B cell (primary cell): ENCODE results near the gene FEM1B. TPM values are rescaled to one million over a fixed set of nuclear protein-coding genes. Genes with fewer than 3 reads are reported as not detected.

Source experiments
- ATAC-seq: fragments of 200-7000 bp; cut with Tn5 transposase; one replicate; pipeline ENCODE4 v1.10.0; 2021; ENCODE audit warnings: low read depth, mild to moderate bottlenecking, moderate number of reproducible peaks, moderate library complexity
- CTCF ChIA-PET: fragments of 350-600 bp; sonication (Branson Sonifier 250); formaldehyde crosslinking; loops from one replicate; lab custom pipeline; 2021; ENCODE audit warnings: antibody characterized with exemption, inconsistent platforms; lab: Charles Lee
- POLR2A ChIA-PET: fragments of 350-600 bp; sonication (Branson Sonifier 250); formaldehyde crosslinking; loops from one replicate; lab custom pipeline; 2021; ENCODE audit warnings: antibody characterized with exemption; lab: Charles Lee
- DNase-seq: peaks from one replicate; pipeline ENCODE4 v3.0.0; 2013
- H2AFZ ChIP-seq: 2 replicates; pipeline ENCODE4 v1.6.1; 2012; ENCODE audit warnings: mild to moderate bottlenecking, low read depth, low read length; ENCODE audit not compliant: insufficient read depth, poor library complexity, severe bottlenecking
- H3K27ac ChIP-seq, 2 donors: 1 replicate in 1 of 2; 2 replicates in 1 of 2; pipeline ENCODE4 v1.5.1; 2012 to 2013; ENCODE audit warnings: low read length in 2 of 2, mild to moderate bottlenecking in 2 of 2, moderate library complexity in 1 of 2
- H3K27me3 ChIP-seq, 4 experiments: fragments of 200-600 bp in 1 of 4; sonication (generic) in 1 of 4; replicated peaks in 1 of 4; 1 replicate in 2 of 4; 2 replicates in 2 of 4; pipeline versions ENCODE4 v1.6.1 to v1.7.0; 2013 to 2016; ENCODE audit warnings: low read length in 3 of 4, mild to moderate bottlenecking in 2 of 4, mixed read lengths in 1 of 4, moderate library complexity in 1 of 4; ENCODE audit not compliant: insufficient read depth in 4 of 4, control insufficient read depth in 3 of 4; ENCODE audit errors: control extremely low read depth in 1 of 4
- H3K36me3 ChIP-seq, 2 experiments: replicated peaks in 1 of 2; 1 replicate in 1 of 2; 2 replicates in 1 of 2; pipeline versions ENCODE4 v1.6.1 to v1.7.1; 2013; ENCODE audit warnings: low read length in 1 of 2; ENCODE audit not compliant: insufficient read depth in 2 of 2, control insufficient read depth in 1 of 2; ENCODE audit errors: control extremely low read depth in 1 of 2, extremely low read depth in 1 of 2
- H3K4me1 ChIP-seq, 2 donors: fragments of 200-600 bp in 1 of 2; sonication (generic) in 1 of 2; 1 replicate in 1 of 2; 2 replicates in 1 of 2; pipeline versions ENCODE4 v1.5.1 to v1.6.1; 2013 to 2017; ENCODE audit warnings: low read length in 2 of 2; ENCODE audit not compliant: control insufficient read depth in 2 of 2, insufficient read depth in 2 of 2
- H3K4me2 ChIP-seq: replicated peaks from 2 replicates; pipeline ENCODE3; 2012; ENCODE audit warnings: mild to moderate bottlenecking, low read depth, low read length; ENCODE audit not compliant: poor library complexity, severe bottlenecking
- H3K4me3 ChIP-seq, 5 experiments: fragments of 200-600 bp in 1 of 5; sonication (generic) in 1 of 5; 1 replicate in 3 of 5; 2 replicates in 2 of 5; pipeline versions ENCODE4 v1.5.1 to v1.7.0; 2011 to 2016; ENCODE audit warnings: low read length in 4 of 5, mild to moderate bottlenecking in 4 of 5, low read depth in 2 of 5, control low read depth in 1 of 5, moderate library complexity in 1 of 5; ENCODE audit not compliant: insufficient read depth in 1 of 5; ENCODE audit errors: control extremely low read depth in 1 of 5, extremely low read depth in 1 of 5
- H3K79me2 ChIP-seq: fragments of 200-600 bp; sonication (generic); one replicate; pipeline ENCODE4 v1.6.0; 2016; ENCODE audit warnings: low read length; ENCODE audit not compliant: control insufficient read depth, insufficient read depth
- H3K9ac ChIP-seq: fragments of 200-600 bp; sonication (generic); 2 replicates; pipeline ENCODE4 v1.6.1; 2017; ENCODE audit warnings: mild to moderate bottlenecking, low read length, moderate library complexity
- H3K9me3 ChIP-seq, 3 donors: one replicate each; pipeline versions ENCODE4 v1.6.1 to v1.7.1; 2013; ENCODE audit warnings: low read length in 2 of 3; ENCODE audit not compliant: control insufficient read depth in 2 of 3, insufficient read depth in 1 of 3; ENCODE audit errors: control extremely low read depth in 1 of 3
- H4K20me1 ChIP-seq: 2 replicates; pipeline ENCODE4 v1.6.0; 2012; ENCODE audit warnings: mild to moderate bottlenecking, low read length; ENCODE audit not compliant: insufficient read depth, control insufficient read depth, poor library complexity, severe bottlenecking
- H3K27ac Mint-ChIP-seq: one replicate; pipeline ENCODE4 v1.8.0; 2021; ENCODE audit warnings: mixed read lengths
- H3K27me3 Mint-ChIP-seq: one replicate; pipeline ENCODE4 v1.8.0; 2021; ENCODE audit warnings: mixed read lengths
- H3K4me1 Mint-ChIP-seq: one replicate; pipeline ENCODE4 v1.8.0; 2021; ENCODE audit warnings: mixed read lengths
- H3K4me3 Mint-ChIP-seq: one replicate; pipeline ENCODE4 v1.8.0; 2021; ENCODE audit warnings: mixed read lengths
- H3K9me3 Mint-ChIP-seq: one replicate; pipeline ENCODE4 v1.8.0; 2022; ENCODE audit warnings: mixed read lengths; ENCODE audit not compliant: insufficient read depth
- CTCF ChIP-seq: fragments of 200-600 bp; IDR thresholded peaks from one replicate; pipeline ENCODE4 v1.8.0; 2022; ENCODE audit warnings: antibody characterized with exemption, mild to moderate bottlenecking
- EZH2 ChIP-seq: IDR thresholded peaks from 2 replicates; pipeline ENCODE4 v1.6.1; 2012; ENCODE audit warnings: borderline replicate concordance, low read depth, mild to moderate bottlenecking, moderate library complexity, low read length; ENCODE audit not compliant: insufficient read depth, poor library complexity, severe bottlenecking
- WGBS: methylation state at CpG from one replicate; pipeline ENCODE4 v1.1.5; 2013; ENCODE audit warnings: missing lambda C conversion rate; ENCODE audit not compliant: insufficient coverage; 5-methylcytosine and 5-hydroxymethylcytosine counted together
- intact Hi-C: fragments of 100-400 bp; cut with micrococcal nuclease; formaldehyde crosslinking; loops from one replicate; pipeline ENCODE4 v1.10.0; 2022
- polyA plus RNA-seq: library from polyadenylated mRNA; depleted of rRNA; stranded (reverse); fragments of >200 nt; gene quantifications from 2 replicates; pipeline ENCODE4 v1.2.3, GENCODE V29; 2012
- total RNA-seq, 2 donors: library from RNA; stranded (reverse); fragments of 120-200 nt in 1 of 2; gene quantifications; 1 replicate in 1 of 2; 2 replicates in 1 of 2; pipeline versions ENCODE4 v1.2.3 to v1.2.4, GENCODE V29; 2013 to 2022

Gene FEM1B
- total and polyA plus RNA-seq, 2 donors (not counting 1 experiment from before 2014, with no cell fraction given), result 13.8 to 52.4 TPM

- Histone ChIP-seq H3K27ac (no peak overlapping the region), H3K9me3 (no peaks in the 10 kb centered on the region), H3K36me3 (peaks cover 0 to 11% of the 10 kb centered on the region in 2 experiments), H3K79me2 (peaks cover 79% of the 10 kb centered on the region), H4K20me1 (peaks cover 57% of the 10 kb centered on the region), H3K9ac (peak overlapping the region; percentile 4), H2AFZ (no peak overlapping the region), H3K4me3 (no peak overlapping the region), H3K27me3 (no peaks in the 10 kb centered on the region), H3K4me1 (peaks cover 40% of the 10 kb centered on the region in 2 donors), H3K4me2 (peak overlapping the region; percentile 95)
- Mint-ChIP-seq H3K27me3 (no peaks in the 10 kb centered on the region), H3K27ac (no peak overlapping the region), H3K9me3 (no peaks in the 10 kb centered on the region), H3K4me3 (no peak overlapping the region), H3K4me1 (peaks cover 69% of the 10 kb centered on the region)
- CTCF ChIA-PET, result interaction anchor here (0.7 to 2.6 kb wide), 4 partner anchors 10 to 1672 kb away, joined by 3 to 14 read pairs (median 5); no protein-coding TSS in a partner anchor
- no peak for TF ChIP-seq EZH2
- TF ChIP-seq CTCF, result no peak
- no CpG with 5 or more reads among the region's 1 CpG for WGBS
- DNase-seq, result no peak
- POLR2A ChIA-PET, result no interaction called here
- ATAC-seq, result no peak
- intact Hi-C loops, result no loop called here
These were observed 3.5 kb downstream of the FEM1B start for GRCh38 chr15:68281008-68281407.

- Histone ChIP-seq H3K4me1 (peaks cover 30 to 34% of the 10 kb centered on the region in 2 donors), H3K79me2 (peaks cover 99% of the 10 kb centered on the region), H2AFZ (no peak overlapping the region), H3K27me3 (no peaks in the 10 kb centered on the region), H3K9me3 (no peaks in the 10 kb centered on the region), H3K4me2 (no peak overlapping the region), H3K9ac (no peak overlapping the region), H3K27ac (no peak overlapping the region), H4K20me1 (peaks cover 78% of the 10 kb centered on the region), H3K4me3 (no peak overlapping the region), H3K36me3 (peaks cover 0 to 13% of the 10 kb centered on the region in 2 experiments)
- ChIA-PET POLR2A (no interaction called here), CTCF (no interaction called here)
- no peaks in the 10 kb centered on the region for H3K27me3 Mint-ChIP-seq
- no peak overlapping the region for H3K27ac Mint-ChIP-seq
- intact Hi-C loops, result no loop called here
- no peak overlapping the region for H3K4me3 Mint-ChIP-seq
- TF ChIP-seq EZH2, result no peak
- TF ChIP-seq CTCF, result no peak
- no peaks in the 10 kb centered on the region for H3K9me3 Mint-ChIP-seq
- peaks cover 70% of the 10 kb centered on the region for H3K4me1 Mint-ChIP-seq
- ATAC-seq (no peak), DNase-seq (no peak)
- no CpG with 5 or more reads among the region's 2 CpGs for WGBS
These were observed 5.9 kb downstream of the FEM1B start for GRCh38 chr15:68283401-68283800.
